SK-N-SH (cell line): Measurements from ENCODE around the gene FOXM1. TPM values are rescaled to one million over a fixed set of nuclear protein-coding genes. Genes with fewer than 3 reads are reported as not detected.
"Not testable (repeated sequence)": the region's sequence is repeated elsewhere in the genome, so short reads cannot be mapped to it uniquely, and the experiment has no call there.

Experiments used
- CTCF ChIA-PET: fragments of 300-600, 350-600 bp; formaldehyde crosslinking; extraction: SDS; loops from one replicate; lab custom pipeline; 2021; lab: Yijun Ruan, JAX
- POLR2A ChIA-PET: fragments of 350-600 bp; sonication (Branson Sonifier 250); formaldehyde crosslinking; extraction: SDS; loops from one replicate; lab custom pipeline; 2020; ENCODE audit warnings: antibody characterized with exemption, inconsistent platforms; lab: Yijun Ruan, JAX
- DNase-seq: peaks from one replicate; pipeline ENCODE4 v3.0.0; 2012
- H2AFZ ChIP-seq: fragments of 200-600 bp; sonication (generic); 2 replicates; pipeline ENCODE4 v1.8.1; 2016; ENCODE audit warnings: antibody characterized with exemption, mild to moderate bottlenecking, low read depth
- H3F3A ChIP-seq: fragments of 200-600 bp; sonication (generic); replicated peaks from 2 replicates; pipeline ENCODE3; 2016; ENCODE audit warnings: antibody characterized with exemption, mild to moderate bottlenecking; ENCODE audit not compliant: insufficient read depth
- H3K27ac ChIP-seq, 2 experiments: fragments of 200-500 bp in 1 of 2; fragments of 200-600 bp in 1 of 2; sonication (Bioruptor generic) in 1 of 2; sonication (generic), shearing (Covaris generic) in 1 of 2; 2 replicates each; pipeline versions ENCODE4 v1.5.1 to v1.6.1; 2014 to 2016; ENCODE audit warnings: low read depth in 2 of 2, inconsistent platforms in 1 of 2, low read length in 1 of 2, mild to moderate bottlenecking in 1 of 2, mixed read lengths in 1 of 2
- H3K27me3 ChIP-seq: fragments of 200-600 bp; sonication (generic), shearing (Covaris generic); 2 replicates; pipeline ENCODE4 v1.6.1; 2016; ENCODE audit warnings: mixed run types; ENCODE audit not compliant: insufficient read depth
- H3K36me3 ChIP-seq, 2 experiments: fragments of 200-500 bp in 1 of 2; fragments of 200-600 bp in 1 of 2; sonication (Bioruptor generic) in 1 of 2; sonication (generic) in 1 of 2; replicated peaks in 1 of 2; 2 replicates each; pipeline versions ENCODE3 to v1.5.1; 2014 to 2016; ENCODE audit warnings: low read length in 1 of 2, mild to moderate bottlenecking in 1 of 2; ENCODE audit not compliant: insufficient read depth in 2 of 2, control insufficient read depth in 1 of 2
- H3K4me1 ChIP-seq, 2 experiments: fragments of 200-500 bp in 1 of 2; fragments of 200-600 bp in 1 of 2; sonication (Bioruptor generic) in 1 of 2; sonication (generic), shearing (Covaris generic) in 1 of 2; 2 replicates each; pipeline versions ENCODE4 v1.5.1 to v1.6.1; 2014 to 2016; ENCODE audit warnings: low read depth in 1 of 2, low read length in 1 of 2, mixed run types in 1 of 2; ENCODE audit not compliant: insufficient read depth in 2 of 2, control insufficient read depth in 1 of 2
- H3K4me2 ChIP-seq: fragments of 200-600 bp; sonication (generic), shearing (Covaris generic); 2 replicates; pipeline ENCODE4 v1.6.1; 2017; ENCODE audit warnings: mixed run types
- H3K4me3 ChIP-seq, 2 experiments: fragments of 200-500 bp in 1 of 2; fragments of 200-600 bp in 1 of 2; sonication (Bioruptor generic) in 1 of 2; sonication (generic), shearing (Covaris generic) in 1 of 2; 2 replicates each; pipeline versions ENCODE4 v1.5.1 to v1.8.1; 2014 to 2016; ENCODE audit warnings: low read depth in 2 of 2, inconsistent platforms in 1 of 2, low read length in 1 of 2, mild to moderate bottlenecking in 1 of 2, mixed read lengths in 1 of 2, moderate library complexity in 1 of 2
- H3K79me2 ChIP-seq: fragments of 200-600 bp; sonication (generic); 2 replicates; pipeline ENCODE4 v1.8.1; 2017; ENCODE audit warnings: mild to moderate bottlenecking; ENCODE audit not compliant: insufficient read depth
- H3K9ac ChIP-seq: fragments of 200-600 bp; sonication (generic); 2 replicates; pipeline ENCODE4 v1.6.1; 2017; ENCODE audit warnings: mixed run types
- H3K9me2 ChIP-seq: fragments of 200-600 bp; sonication (generic); 2 replicates; pipeline ENCODE4 v1.6.1; 2017; ENCODE audit warnings: mixed run types
- H3K9me3 ChIP-seq: fragments of 200-600 bp; sonication (generic); 2 replicates; pipeline ENCODE4 v1.6.1; 2017; ENCODE audit warnings: mixed run types, mild to moderate bottlenecking, moderate library complexity
- H4K20me1 ChIP-seq: fragments of 200-600 bp; sonication (generic); 2 replicates; pipeline ENCODE4 v1.6.1; 2017; ENCODE audit warnings: mild to moderate bottlenecking, mixed run types; ENCODE audit not compliant: insufficient read depth
- CHD2 ChIP-seq: fragments of 150-350 bp; IDR thresholded peaks from 2 replicates; pipeline ENCODE4 v1.6.1; 2018; ENCODE audit warnings: low read length; ENCODE audit not compliant: partially characterized antibody
- EP300 ChIP-seq, 2 experiments: IDR thresholded peaks; 2 replicates each; pipeline versions ENCODE4 v1.4.0 to v1.6.1; 2012; ENCODE audit warnings: borderline replicate concordance in 1 of 2, low read depth in 1 of 2, low read length in 1 of 2
- FOXJ3 ChIP-seq: sonication (generic); formaldehyde crosslinking; IDR thresholded peaks from 2 replicates; pipeline ENCODE4 v1.5.1; 2020; ENCODE audit warnings: mild to moderate bottlenecking, missing genetic modification reagents
- FOXM1 ChIP-seq: IDR thresholded peaks from 2 replicates; pipeline ENCODE4 v1.4.0; 2012; ENCODE audit warnings: low read depth, mild to moderate bottlenecking
- GABPA ChIP-seq: IDR thresholded peaks from 2 replicates; pipeline ENCODE4 v1.4.0; 2012; ENCODE audit warnings: low read depth, mild to moderate bottlenecking
- MXI1 ChIP-seq: IDR thresholded peaks from 2 replicates; pipeline ENCODE4 v1.6.1; 2012; ENCODE audit warnings: mild to moderate bottlenecking, low read depth, low read length, improper control_type of control experiment
- NFIC ChIP-seq: IDR thresholded peaks from 2 replicates; pipeline ENCODE4 v1.4.0; 2012; ENCODE audit warnings: borderline replicate concordance
- NRF1 ChIP-seq: IDR thresholded peaks from 2 replicates; pipeline ENCODE4 v1.6.1; 2012; ENCODE audit warnings: low read depth, mild to moderate bottlenecking, low read length
- RAD21 ChIP-seq: IDR thresholded peaks from 2 replicates; pipeline ENCODE4 v1.6.1; 2012; ENCODE audit warnings: mild to moderate bottlenecking, low read length
- RFX5 ChIP-seq: IDR thresholded peaks from 2 replicates; pipeline ENCODE4 v1.6.1; 2012; ENCODE audit warnings: mild to moderate bottlenecking, improper control_type of control experiment, low read length
- SIN3A ChIP-seq: IDR thresholded peaks from 2 replicates; pipeline ENCODE4 v1.6.1; 2012; ENCODE audit warnings: low read depth, mild to moderate bottlenecking, low read length, moderate library complexity, borderline replicate concordance
- TAF1 ChIP-seq: IDR thresholded peaks from 2 replicates; pipeline ENCODE4 v1.6.1; 2012; ENCODE audit warnings: low read depth, mild to moderate bottlenecking, low read length, moderate library complexity, borderline replicate concordance
- TEAD4 ChIP-seq: IDR thresholded peaks from 2 replicates; pipeline ENCODE4 v1.4.0; 2012; ENCODE audit warnings: mild to moderate bottlenecking, borderline replicate concordance; ENCODE audit not compliant: insufficient read depth
- WGBS: methylation state at CpG from one replicate; pipeline ENCODE4 v1.1.6; 2017; ENCODE audit warnings: low lambda C conversion rate; 5-methylcytosine and 5-hydroxymethylcytosine counted together
- polyA plus RNA-seq, 3 experiments: library from polyadenylated mRNA; depleted of rRNA; stranded (reverse); fragments of >200 nt; gene quantifications; 2 replicates each; pipeline ENCODE4 v1.2.3, GENCODE V29; 2012
- TF ChIP-seq, protein P1 (sequence below): fragments of 150-350 bp; IDR thresholded peaks from 2 replicates; pipeline ENCODE4 v1.6.1; 2017; ENCODE audit warnings: antibody characterized with exemption, low read length, low read depth, borderline replicate concordance
- TF ChIP-seq, protein P2 (sequence below): fragments of 150-350 bp; IDR thresholded peaks from 2 replicates; pipeline ENCODE4 v1.6.1; 2016; ENCODE audit warnings: mild to moderate bottlenecking, low read depth, low read length
- TF ChIP-seq, protein P3 (sequence below): IDR thresholded peaks from 2 replicates; pipeline ENCODE4 v1.4.0; 2012; ENCODE audit warnings: low read depth
- TF ChIP-seq, protein P4 (sequence below): fragments of 200-600 bp; sonication (generic); IDR thresholded peaks from 2 replicates; pipeline ENCODE4 v1.6.1; 2017; ENCODE audit warnings: antibody characterized with exemption, mild to moderate bottlenecking, moderate library complexity

The FOXM1 gene
- polyA plus RNA-seq, 1 of the 3 experiments (the other 2 are of a cell fraction), result 29.9 TPM

DNA sequence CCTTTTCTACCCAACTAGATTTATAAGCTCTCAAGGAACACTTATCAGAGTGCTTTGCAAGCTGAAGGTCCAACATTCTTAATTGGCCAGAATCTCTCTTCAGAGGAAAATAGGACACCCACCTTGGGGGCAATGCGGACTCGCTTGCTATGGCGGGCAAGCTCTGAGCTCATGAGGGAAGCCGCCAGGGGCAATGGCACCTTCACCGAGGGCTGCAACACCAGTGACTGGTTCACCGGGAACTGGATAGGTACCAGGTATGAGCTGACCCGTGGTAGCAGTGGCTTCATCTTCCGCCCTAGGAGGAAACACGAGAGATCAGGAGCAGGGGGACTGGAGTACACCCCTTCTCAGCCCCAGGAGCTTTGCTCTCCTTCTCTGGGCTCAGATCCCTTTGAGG lies 12.8 kb downstream of the FOXM1 start:
- no peak overlapping the region for H3K4me3 ChIP-seq
- H3K79me2 ChIP-seq, result no peaks in the 10 kb centered on the region; the same call in 1 of the 2 replicates
- no peaks in the 10 kb centered on the region for H3K4me1 ChIP-seq
- POLR2A ChIA-PET, result interaction anchor here (0.6 to 1.2 kb wide), 2 partner anchors 12 to 21 kb away, joined by 3 read pairs; partner anchors contain the start of genes FOXM1 and RHNO1
- H2AFZ ChIP-seq, result no peak overlapping the region
- H4K20me1 ChIP-seq, result no peaks in the 10 kb centered on the region
- no peaks in the 10 kb centered on the region for H3K9me3 ChIP-seq
- 100% methylated on average over 7 of the region's 9 CpGs for WGBS
- no peaks in the 10 kb centered on the region for H3K27me3 ChIP-seq
- no peak overlapping the region for H3K9ac ChIP-seq
- TF ChIP-seq NFIC, result no peak
- no peak for DNase-seq
- no peak overlapping the region for H3K4me2 ChIP-seq
- CTCF ChIA-PET, result interaction anchor here (0.9 to 2.8 kb wide), 5 partner anchors 10 to 80 kb away, joined by 3 to 15 read pairs (median 5); no protein-coding TSS in a partner anchor
- H3K27ac ChIP-seq, result no peak overlapping the region
- no peaks in the 10 kb centered on the region for H3K9me2 ChIP-seq
- peaks cover 18 to 26% of the 10 kb centered on the region in 2 experiments for H3K36me3 ChIP-seq
- H3F3A ChIP-seq, result peaks cover 10% of the 10 kb centered on the region

DNA sequence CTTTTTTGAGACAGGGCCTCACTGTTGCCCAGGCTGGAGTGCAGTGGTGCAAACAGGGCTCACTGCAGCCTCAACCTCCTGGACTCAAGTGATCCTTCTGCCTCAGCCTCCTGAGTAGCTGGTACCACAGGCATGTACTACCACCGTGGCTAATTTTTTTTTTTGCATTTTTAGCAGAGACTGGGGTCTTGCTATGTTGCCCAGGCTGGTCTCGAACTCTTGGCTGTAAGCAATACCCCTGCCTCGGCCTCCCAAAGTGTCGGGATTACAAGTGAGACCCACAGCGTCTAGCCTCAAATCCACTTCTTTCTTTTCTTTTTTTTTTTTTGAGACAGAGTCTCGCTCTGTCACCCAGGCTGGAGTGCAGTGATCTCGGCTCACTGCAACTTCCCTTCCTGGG lies 13.6 kb downstream of the FOXM1 start:
- H3K4me2 ChIP-seq, H2AFZ ChIP-seq, H3K4me1 ChIP-seq, H3K79me2 ChIP-seq, H3K9me3 ChIP-seq, POLR2A ChIA-PET, H3K9ac ChIP-seq, H4K20me1 ChIP-seq, H3K27me3 ChIP-seq, DNase-seq, H3K27ac ChIP-seq, H3K4me3 ChIP-seq, H3K9me2 ChIP-seq: not testable (repeated sequence)
- CTCF ChIA-PET, result interaction anchor here (1.1 to 2.8 kb wide), 3 partner anchors 9 to 22 kb away, joined by 4 to 15 read pairs (median 6); no protein-coding TSS in a partner anchor
- 90% methylated on average over 7 of the region's 7 CpGs for WGBS
- Histone ChIP-seq H3K36me3 (peaks cover 23 to 25% of the 10 kb centered on the region in 2 experiments), H3F3A (peaks cover 10% of the 10 kb centered on the region)

DNA sequence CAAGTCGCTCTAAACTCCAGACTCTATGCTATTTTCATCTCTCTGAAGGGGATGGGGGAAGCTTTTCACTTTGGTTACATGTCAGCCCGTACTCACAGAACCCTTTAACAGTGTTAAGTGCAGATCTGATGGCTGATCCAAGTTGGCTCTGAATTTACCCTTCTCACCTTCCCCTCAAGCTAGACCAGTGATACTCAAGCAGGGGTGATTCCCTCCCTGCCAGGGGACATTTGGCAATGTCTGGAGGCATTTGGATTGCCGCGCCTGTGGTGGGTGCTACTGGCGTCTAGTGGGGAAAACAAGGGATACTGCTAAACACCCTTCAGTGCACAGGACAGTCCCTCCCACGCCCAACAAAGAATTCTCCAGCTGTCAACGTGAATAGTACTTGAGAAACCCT lies 14.1 kb downstream of the FOXM1 start:
- Histone ChIP-seq H4K20me1 (no peaks in the 10 kb centered on the region), H3K79me2 (no peaks in the 10 kb centered on the region; the same call in 1 of the 2 replicates), H3K4me1 (no peaks in the 10 kb centered on the region), H3K9me2 (no peaks in the 10 kb centered on the region), H3K9me3 (no peaks in the 10 kb centered on the region), H2AFZ (no peak overlapping the region), H3K27me3 (no peaks in the 10 kb centered on the region), H3K27ac (no peak overlapping the region), H3K36me3 (peaks cover 19 to 27% of the 10 kb centered on the region in 2 experiments), H3K9ac (no peak overlapping the region), H3K4me3 (no peak overlapping the region), H3F3A (peaks cover 12% of the 10 kb centered on the region), H3K4me2 (no peak overlapping the region)
- TF ChIP-seq SIN3A, result no peak
- TF ChIP-seq CHD2, result no peak
- no peak for TF ChIP-seq FOXM1
- TF ChIP-seq, protein P1, sequence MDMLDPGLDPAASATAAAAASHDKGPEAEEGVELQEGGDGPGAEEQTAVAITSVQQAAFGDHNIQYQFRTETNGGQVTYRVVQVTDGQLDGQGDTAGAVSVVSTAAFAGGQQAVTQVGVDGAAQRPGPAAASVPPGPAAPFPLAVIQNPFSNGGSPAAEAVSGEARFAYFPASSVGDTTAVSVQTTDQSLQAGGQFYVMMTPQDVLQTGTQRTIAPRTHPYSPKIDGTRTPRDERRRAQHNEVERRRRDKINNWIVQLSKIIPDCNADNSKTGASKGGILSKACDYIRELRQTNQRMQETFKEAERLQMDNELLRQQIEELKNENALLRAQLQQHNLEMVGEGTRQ, result no peak
- TF ChIP-seq EP300 (IDR thresholded peaks at IDR 0.05; ENCODE audit: borderline replicate concordance in 1 of 2, low read depth in 1 of 2, low read length in 1 of 2), result no peak
- TF ChIP-seq RAD21, result no peak
- TF ChIP-seq GABPA, result no peak
- TF ChIP-seq FOXJ3 (CRISPR knock-in tag), result no peak
- TF ChIP-seq, protein P2, sequence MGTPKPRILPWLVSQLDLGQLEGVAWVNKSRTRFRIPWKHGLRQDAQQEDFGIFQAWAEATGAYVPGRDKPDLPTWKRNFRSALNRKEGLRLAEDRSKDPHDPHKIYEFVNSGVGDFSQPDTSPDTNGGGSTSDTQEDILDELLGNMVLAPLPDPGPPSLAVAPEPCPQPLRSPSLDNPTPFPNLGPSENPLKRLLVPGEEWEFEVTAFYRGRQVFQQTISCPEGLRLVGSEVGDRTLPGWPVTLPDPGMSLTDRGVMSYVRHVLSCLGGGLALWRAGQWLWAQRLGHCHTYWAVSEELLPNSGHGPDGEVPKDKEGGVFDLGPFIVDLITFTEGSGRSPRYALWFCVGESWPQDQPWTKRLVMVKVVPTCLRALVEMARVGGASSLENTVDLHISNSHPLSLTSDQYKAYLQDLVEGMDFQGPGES, result no peak
- TF ChIP-seq RFX5, result no peak
- TF ChIP-seq, protein P3, sequence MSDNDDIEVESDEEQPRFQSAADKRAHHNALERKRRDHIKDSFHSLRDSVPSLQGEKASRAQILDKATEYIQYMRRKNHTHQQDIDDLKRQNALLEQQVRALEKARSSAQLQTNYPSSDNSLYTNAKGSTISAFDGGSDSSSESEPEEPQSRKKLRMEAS, result no peak
- TF ChIP-seq TAF1, result no peak
- TF ChIP-seq, protein P4, sequence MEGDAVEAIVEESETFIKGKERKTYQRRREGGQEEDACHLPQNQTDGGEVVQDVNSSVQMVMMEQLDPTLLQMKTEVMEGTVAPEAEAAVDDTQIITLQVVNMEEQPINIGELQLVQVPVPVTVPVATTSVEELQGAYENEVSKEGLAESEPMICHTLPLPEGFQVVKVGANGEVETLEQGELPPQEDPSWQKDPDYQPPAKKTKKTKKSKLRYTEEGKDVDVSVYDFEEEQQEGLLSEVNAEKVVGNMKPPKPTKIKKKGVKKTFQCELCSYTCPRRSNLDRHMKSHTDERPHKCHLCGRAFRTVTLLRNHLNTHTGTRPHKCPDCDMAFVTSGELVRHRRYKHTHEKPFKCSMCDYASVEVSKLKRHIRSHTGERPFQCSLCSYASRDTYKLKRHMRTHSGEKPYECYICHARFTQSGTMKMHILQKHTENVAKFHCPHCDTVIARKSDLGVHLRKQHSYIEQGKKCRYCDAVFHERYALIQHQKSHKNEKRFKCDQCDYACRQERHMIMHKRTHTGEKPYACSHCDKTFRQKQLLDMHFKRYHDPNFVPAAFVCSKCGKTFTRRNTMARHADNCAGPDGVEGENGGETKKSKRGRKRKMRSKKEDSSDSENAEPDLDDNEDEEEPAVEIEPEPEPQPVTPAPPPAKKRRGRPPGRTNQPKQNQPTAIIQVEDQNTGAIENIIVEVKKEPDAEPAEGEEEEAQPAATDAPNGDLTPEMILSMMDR, result no peak
- no peak for TF ChIP-seq NFIC
- no peak for TF ChIP-seq TEAD4
- no peak for TF ChIP-seq MXI1
- no peak for TF ChIP-seq NRF1
- CTCF ChIA-PET, result interaction anchor here (1.0 to 2.8 kb wide), 2 partner anchors 9 to 29 kb away, joined by 3 to 15 read pairs; no protein-coding TSS in a partner anchor
- DNase-seq, result no peak
- WGBS, result 94% methylated on average over 7 of the region's 7 CpGs
- POLR2A ChIA-PET, result no interaction called here
